Measurements from ENCODE around the gene ZNF516.

ZNF516 gene

DNA sequence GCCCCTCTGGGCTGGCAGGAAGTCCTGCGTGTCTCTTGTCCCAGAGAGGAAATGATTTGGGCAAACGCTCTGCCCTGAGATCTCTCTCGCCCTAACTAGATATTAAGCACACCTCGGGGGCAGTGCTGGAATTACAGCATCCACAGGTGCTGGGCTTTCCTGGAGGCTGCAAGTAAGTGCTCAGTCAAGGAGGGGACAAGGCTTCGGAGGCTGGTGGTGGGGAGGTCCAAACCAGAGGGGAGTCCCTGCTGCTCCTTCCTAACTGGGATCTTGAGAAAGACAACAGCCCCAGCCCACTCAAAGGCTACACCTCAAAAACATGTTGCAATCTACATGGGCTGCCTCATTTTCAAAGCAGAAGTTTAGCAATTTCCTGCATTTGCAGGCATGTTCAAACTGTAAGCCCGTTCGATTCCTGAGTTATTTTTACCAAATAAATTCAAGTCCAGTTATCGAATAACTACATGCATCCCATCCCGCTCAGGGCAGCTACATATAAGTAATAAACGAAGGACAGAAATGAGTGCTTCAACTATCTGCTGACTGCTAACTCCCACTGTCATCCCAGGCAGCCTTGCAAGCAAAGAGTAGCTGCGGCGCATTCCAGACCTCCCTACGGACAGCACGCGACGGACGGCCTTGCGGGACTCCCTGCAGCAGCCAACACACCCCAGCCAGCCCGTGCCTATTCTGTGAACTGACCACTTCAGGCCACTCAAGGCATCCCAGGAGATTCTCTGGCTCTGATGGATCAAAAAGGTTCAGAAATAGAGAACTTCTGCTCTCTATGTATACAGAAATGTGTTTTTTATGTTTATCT lies 27.5 kb downstream of the ZNF516 start:
- no peak overlapping the region for H2AFZ ChIP-seq (ENCODE audit: low read depth, low read length)
- no peak overlapping the region for H3K4me3 ChIP-seq (ENCODE audit: low read length)
- peaks cover 19% of the 10 kb centered on the region for H3K36me3 ChIP-seq (ENCODE audit: insufficient read depth, low read length)
- H3K9me3 ChIP-seq (ENCODE audit: low read length): peaks cover 12% of the 10 kb centered on the region
- H3K27me3 ChIP-seq (ENCODE audit: insufficient read depth, low read length): no peaks in the 10 kb centered on the region
- H3K4me1 ChIP-seq (ENCODE audit: insufficient read depth, low read length): no peaks in the 10 kb centered on the region

DNA sequence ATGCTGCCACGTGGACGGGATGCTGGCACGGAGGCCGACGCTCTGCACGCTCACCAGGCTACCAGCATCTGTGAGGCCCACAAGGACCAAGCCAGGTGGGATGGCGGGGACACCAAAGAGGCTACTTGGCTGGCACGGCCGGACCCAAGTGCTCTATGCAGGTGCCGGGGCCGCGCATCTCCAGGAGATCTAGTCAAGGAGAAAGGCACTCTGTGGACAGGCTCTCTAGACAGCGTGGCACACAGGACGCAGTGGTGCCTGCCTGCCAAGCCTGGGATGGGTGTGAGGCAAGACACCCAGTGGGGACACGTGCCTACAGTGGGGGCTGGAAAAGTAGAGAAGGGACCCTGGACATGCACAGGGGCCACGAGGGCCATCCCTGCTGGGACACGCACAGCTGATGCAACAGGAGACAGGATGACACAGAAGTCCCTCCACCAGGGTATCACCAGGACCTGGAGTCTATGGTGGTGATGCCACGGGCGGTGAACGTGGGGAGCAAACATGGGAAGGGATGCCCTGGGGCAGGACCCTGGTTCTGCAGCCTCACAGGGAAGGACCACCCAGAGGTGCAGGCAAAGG lies 28.5 kb downstream of the ZNF516 start:
- H3K4me1 ChIP-seq (ENCODE audit: insufficient read depth, low read length): no peaks in the 10 kb centered on the region
- H3K27me3 ChIP-seq (ENCODE audit: insufficient read depth, low read length): no peaks in the 10 kb centered on the region
- H3K9me3 ChIP-seq (ENCODE audit: low read length): peaks cover 10% of the 10 kb centered on the region
- peaks cover 25% of the 10 kb centered on the region for H3K36me3 ChIP-seq (ENCODE audit: insufficient read depth, low read length)
- no peak overlapping the region for H3K4me3 ChIP-seq (ENCODE audit: low read length)
- no peak overlapping the region for H2AFZ ChIP-seq (ENCODE audit: low read depth, low read length)

DNA sequence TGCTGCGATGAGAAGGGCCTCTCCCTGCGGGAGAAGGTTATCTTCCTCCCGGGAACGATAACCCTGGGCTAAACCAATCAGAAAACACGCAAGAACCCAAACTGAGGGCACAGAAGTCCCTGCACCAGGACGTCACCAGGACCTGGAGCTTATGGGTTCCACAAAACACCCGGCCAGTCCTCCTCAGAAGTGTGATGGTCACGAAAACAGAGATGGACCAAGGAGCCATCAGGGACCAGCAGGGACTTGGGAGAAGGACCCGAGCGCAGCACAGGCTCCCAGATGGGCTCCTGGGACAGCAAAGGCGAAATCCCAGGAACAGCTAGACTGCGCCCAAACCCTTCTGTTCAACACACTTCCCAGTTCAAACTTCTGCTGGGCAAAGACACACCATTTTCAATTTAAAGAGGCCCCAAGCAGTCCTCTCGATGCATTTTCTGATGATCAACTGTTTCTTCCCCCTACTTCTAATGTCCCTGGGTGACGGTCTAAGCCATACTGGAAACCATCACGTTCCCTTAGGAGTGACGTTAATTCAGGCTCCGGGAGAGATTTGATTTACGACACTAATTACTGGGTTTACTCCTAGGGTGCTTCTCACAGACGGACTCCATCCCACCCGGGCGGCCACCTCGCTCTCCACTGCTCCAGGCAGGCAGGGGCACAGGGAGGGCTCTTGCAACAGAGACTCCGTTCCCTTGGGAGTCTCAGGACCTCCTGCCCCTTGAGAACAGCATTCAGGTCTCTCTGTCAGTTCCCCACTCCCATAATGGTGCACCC lies 29.2 kb downstream of the ZNF516 start:
- Histone ChIP-seq H3K36me3 (ENCODE audit: insufficient read depth, low read length) (peaks cover 30% of the 10 kb centered on the region), H3K4me1 (ENCODE audit: insufficient read depth, low read length) (no peaks in the 10 kb centered on the region), H3K4me3 (ENCODE audit: low read length) (no peak overlapping the region), H3K27me3 (ENCODE audit: insufficient read depth, low read length) (no peaks in the 10 kb centered on the region), H2AFZ (ENCODE audit: low read depth, low read length) (no peak overlapping the region), H3K9me3 (ENCODE audit: low read length) (peaks cover 10% of the 10 kb centered on the region)

DNA sequence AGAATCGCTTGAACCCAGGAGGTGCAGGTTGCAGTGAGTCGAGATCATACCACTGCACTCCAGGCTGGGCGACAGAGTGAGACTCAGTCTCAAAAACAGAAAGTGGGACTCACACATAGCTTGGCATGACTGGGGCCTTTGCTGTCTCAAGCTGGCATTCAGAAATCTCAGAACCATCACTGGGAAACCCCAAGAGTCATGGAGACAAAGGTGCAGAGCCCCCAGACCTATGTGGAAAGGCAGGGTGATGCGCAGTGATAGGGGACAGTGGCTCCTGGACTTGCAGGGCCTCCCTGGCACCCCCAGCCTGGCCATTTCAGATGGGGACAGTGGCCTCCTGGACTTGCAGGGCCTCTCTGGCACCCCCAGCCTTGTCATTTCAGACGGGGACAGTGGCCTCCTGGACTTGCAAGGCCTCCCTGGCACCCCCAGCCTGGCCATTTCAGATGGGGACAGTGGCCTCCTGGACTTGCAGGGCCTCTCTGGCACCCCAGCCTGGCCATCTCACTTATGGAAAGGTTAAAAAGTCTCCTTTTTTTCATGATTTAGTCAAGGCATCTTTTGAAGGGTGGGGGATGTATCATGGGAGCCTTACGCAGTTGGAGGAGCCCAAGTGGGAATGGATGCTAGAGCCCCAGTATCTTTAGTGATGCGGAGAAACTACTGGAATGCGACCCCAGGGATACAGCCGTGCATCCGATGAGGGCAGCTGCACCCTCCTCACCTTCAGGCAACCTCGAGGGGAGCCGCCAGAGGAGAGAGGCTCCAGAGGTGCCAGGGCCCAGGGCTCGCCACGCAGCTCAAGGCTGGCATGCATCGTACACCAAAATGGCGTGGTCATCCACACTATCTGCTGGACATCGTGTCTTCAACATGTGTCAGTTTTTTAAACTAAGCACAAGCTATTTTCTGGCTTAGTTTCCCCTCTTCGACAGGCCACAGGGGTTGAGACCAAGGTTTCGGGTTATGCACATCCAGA lies 30.5 kb downstream of the ZNF516 start:
- peaks cover 10% of the 10 kb centered on the region for H3K9me3 ChIP-seq (ENCODE audit: low read length)
- peaks cover 36% of the 10 kb centered on the region for H3K36me3 ChIP-seq (ENCODE audit: insufficient read depth, low read length)

DNA sequence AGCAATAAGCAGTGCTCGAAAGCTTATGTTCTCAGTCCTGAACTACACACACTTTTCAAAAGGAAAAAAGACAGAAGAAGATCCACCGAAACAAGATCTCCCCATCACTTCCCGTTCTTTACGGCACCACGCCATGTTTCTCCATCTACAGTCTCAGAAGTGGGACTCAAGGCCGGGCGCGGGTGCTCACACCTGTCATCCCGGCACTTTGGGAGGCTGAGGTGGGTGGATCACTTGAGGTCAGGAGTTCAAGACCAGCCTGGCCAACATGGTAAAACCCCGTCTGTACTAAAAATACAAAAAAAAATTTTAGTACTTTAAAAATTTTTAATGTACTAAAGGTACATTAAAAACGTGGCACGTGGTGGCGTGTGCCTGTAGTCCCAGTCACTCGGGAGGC lies 31.2 kb downstream of the ZNF516 start:
- peaks cover 43% of the 10 kb centered on the region for H3K36me3 ChIP-seq (ENCODE audit: insufficient read depth, low read length)
- peaks cover 10% of the 10 kb centered on the region for H3K9me3 ChIP-seq (ENCODE audit: low read length)
- no peaks in the 10 kb centered on the region for H3K27me3 ChIP-seq (ENCODE audit: insufficient read depth, low read length)
- no peak overlapping the region for H3K4me3 ChIP-seq (ENCODE audit: low read length)
- no peak overlapping the region for H2AFZ ChIP-seq (ENCODE audit: low read depth, low read length)
- H3K4me1 ChIP-seq (ENCODE audit: insufficient read depth, low read length): no peaks in the 10 kb centered on the region

More for the DNA sequence above, 30.5 kb downstream of the ZNF516 start:
- H3K27me3 ChIP-seq (ENCODE audit: insufficient read depth, low read length): no peaks in the 10 kb centered on the region
- no peak overlapping the region for H2AFZ ChIP-seq (ENCODE audit: low read depth, low read length)
- H3K4me1 ChIP-seq (ENCODE audit: insufficient read depth, low read length): no peaks in the 10 kb centered on the region
- H3K4me3 ChIP-seq (ENCODE audit: low read length): no peak overlapping the region

DNA sequence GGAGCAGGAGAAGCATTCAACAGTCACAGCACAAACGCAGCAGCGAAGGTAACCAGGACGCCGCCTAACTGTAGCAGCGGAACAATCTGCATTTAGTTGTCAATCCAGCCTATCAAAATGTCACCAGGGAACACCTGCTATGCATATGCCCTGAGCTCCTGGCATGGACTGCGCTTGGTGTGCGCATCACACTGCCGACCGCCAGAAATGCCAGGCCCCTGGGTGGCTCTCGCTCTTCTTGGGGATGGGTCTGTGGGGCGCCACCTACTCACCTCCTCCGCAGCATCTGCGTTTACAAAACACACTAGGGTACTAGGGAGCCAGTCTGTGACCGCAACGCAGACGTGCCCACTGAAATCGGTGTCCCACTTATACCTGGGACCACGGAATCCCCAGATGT lies 31.7 kb downstream of the ZNF516 start:
- Histone ChIP-seq H3K9me3 (ENCODE audit: low read length) (peaks cover 10% of the 10 kb centered on the region), H3K36me3 (ENCODE audit: insufficient read depth, low read length) (peaks cover 48% of the 10 kb centered on the region), H2AFZ (ENCODE audit: low read depth, low read length) (no peak overlapping the region)

DNA sequence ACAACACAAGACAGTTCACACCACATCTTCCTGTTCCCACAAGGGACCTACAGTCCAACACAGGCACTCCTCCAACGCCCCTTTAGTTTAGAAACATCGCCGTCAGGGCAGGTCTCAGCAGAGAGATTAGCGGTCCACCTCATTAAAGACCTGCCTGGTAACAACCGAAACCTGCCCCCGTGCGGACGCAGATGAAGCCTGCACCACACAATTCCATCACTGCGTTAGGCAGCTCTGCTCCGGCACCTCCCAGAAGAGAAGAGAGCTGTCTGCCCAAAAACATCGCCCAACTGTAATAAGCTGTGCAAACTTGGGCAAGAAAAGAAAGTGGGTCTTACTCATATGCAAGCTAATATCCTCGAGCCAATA lies 32.7 kb downstream of the ZNF516 start:
- Histone ChIP-seq H3K27me3 (ENCODE audit: insufficient read depth, low read length) (no peaks in the 10 kb centered on the region), H3K9me3 (ENCODE audit: low read length) (peaks cover 10% of the 10 kb centered on the region), H3K4me1 (ENCODE audit: insufficient read depth, low read length) (no peaks in the 10 kb centered on the region), H3K4me3 (ENCODE audit: low read length) (no peak overlapping the region), H2AFZ (ENCODE audit: low read depth, low read length) (no peak overlapping the region), H3K36me3 (ENCODE audit: insufficient read depth, low read length) (peaks cover 46% of the 10 kb centered on the region)

More for the DNA sequence above, 31.7 kb downstream of the ZNF516 start:
- Histone ChIP-seq H3K4me3 (ENCODE audit: low read length) (no peak overlapping the region), H3K4me1 (ENCODE audit: insufficient read depth, low read length) (no peaks in the 10 kb centered on the region), H3K27me3 (ENCODE audit: insufficient read depth, low read length) (no peaks in the 10 kb centered on the region)

DNA sequence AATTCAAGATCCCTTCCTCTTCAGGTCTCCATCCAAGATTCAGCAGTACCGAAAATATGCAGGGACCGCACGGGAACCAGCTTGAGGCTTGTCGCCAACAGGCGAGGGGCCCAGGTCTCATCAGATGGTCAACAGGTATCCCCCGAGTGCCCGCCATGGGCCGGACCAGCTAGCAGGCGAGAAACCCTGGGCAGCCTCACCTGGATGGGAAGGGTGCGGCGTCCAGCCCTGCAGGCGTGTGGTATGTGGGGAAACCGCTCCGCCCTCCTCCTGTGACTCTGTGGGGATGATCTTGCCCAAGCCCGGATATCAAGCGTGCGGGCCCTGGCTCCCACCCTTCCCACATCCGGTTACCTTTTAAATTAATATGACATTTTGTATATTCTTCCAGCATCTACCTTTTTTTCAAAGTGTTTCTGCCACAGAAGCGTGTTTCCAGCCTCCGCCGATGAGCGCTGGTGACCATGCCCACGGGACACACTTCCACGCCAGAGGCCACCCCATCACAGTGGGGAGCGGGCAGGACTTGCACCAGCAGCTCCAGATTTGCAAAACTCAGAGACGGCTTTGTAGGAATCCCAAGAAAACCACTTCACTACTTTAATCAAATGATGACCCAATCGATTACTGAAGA lies 33.2 kb downstream of the ZNF516 start:
- H3K4me3 ChIP-seq (ENCODE audit: low read length): no peak overlapping the region
- no peak overlapping the region for H2AFZ ChIP-seq (ENCODE audit: low read depth, low read length)
- H3K36me3 ChIP-seq (ENCODE audit: insufficient read depth, low read length): peaks cover 46% of the 10 kb centered on the region
- H3K27me3 ChIP-seq (ENCODE audit: insufficient read depth, low read length): no peaks in the 10 kb centered on the region
- H3K9me3 ChIP-seq (ENCODE audit: low read length): peaks cover 10% of the 10 kb centered on the region
- H3K4me1 ChIP-seq (ENCODE audit: insufficient read depth, low read length): no peaks in the 10 kb centered on the region

DNA sequence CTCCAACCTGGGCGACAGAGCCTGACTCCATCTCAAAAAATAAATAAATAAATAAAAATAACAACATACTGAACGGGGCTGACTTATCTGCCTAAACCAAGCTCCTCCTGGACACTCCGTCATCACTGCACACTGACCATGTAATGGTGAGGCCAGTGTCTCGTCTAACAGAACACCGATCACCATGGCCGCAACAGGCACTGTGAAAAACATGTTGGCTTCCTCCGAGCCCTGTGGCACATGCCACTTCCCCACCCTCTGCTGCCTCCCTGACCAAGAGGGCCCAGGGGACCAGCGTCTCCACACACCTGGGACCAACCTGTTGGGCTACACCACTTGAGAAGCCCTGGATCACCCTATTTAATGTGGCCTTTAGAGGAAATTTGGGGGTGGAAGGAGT lies 33.9 kb downstream of the ZNF516 start:
- H3K27me3 ChIP-seq (ENCODE audit: insufficient read depth, low read length): no peaks in the 10 kb centered on the region
- H3K4me1 ChIP-seq (ENCODE audit: insufficient read depth, low read length): peaks cover 2% of the 10 kb centered on the region
- H3K36me3 ChIP-seq (ENCODE audit: insufficient read depth, low read length): peaks cover 40% of the 10 kb centered on the region
- H2AFZ ChIP-seq (ENCODE audit: low read depth, low read length): no peak overlapping the region
- H3K4me3 ChIP-seq (ENCODE audit: low read length): no peak overlapping the region
- H3K9me3 ChIP-seq (ENCODE audit: low read length): peaks cover 6% of the 10 kb centered on the region

DNA sequence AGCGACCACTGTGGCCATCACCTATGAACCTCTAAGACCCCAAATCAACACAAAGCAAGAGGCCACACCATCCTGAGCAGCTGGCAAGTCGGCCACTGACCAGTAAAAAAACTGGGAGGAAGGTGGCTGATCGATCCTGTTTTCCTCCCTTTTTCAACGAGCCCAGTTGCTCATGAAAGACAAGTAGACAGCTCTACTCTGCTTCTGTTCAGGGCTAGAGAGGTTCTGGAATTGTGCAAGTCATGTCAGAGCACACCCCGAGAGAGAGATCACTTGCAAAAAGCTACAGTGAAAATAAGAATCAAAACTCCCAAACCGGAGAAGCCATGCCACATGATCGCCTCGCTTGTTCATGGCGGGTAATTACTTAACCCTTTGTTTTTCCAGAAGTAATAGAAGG lies 34.6 kb downstream of the ZNF516 start:
- no peaks in the 10 kb centered on the region for H3K27me3 ChIP-seq (ENCODE audit: insufficient read depth, low read length)
- H3K36me3 ChIP-seq (ENCODE audit: insufficient read depth, low read length): peaks cover 40% of the 10 kb centered on the region
- H3K4me3 ChIP-seq (ENCODE audit: low read length): no peak overlapping the region
- H2AFZ ChIP-seq (ENCODE audit: low read depth, low read length): no peak overlapping the region
- H3K9me3 ChIP-seq (ENCODE audit: low read length): peaks cover 1% of the 10 kb centered on the region
- peaks cover 8% of the 10 kb centered on the region for H3K4me1 ChIP-seq (ENCODE audit: insufficient read depth, low read length)

DNA sequence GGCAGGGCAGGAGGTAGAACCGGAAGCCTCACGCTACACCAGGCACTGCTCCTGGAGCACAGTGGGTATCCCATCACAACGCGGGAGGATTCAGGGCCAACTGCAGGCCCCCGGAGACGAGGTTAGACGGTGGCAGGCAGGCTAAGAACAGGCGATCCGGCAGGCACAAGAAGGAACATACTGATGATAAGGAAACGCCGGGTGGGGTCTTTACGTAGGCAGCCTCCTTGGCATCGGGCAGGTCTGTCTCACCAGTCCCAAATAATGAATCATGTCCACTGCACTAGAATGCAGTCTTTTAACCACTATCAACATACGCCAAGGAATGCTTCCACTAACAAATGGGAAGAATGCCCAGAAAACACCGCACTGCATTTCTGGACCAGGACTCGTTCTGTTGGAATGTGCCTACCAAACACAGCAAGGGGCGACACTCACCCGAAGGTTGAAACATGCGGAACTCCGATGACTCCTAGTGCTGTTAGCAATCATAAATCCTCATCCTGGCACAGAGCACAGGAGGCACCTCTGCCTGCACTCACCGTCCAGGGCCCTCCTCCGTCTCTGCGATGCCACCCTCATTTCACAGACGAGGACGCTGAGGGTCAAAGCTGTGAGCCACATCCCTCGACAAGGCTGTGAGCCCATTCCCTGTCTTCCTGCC lies 35.2 kb downstream of the ZNF516 start:
- Histone ChIP-seq H3K36me3 (ENCODE audit: insufficient read depth, low read length) (peaks cover 40% of the 10 kb centered on the region), H2AFZ (ENCODE audit: low read depth, low read length) (no peak overlapping the region), H3K27me3 (ENCODE audit: insufficient read depth, low read length) (no peaks in the 10 kb centered on the region)

DNA sequence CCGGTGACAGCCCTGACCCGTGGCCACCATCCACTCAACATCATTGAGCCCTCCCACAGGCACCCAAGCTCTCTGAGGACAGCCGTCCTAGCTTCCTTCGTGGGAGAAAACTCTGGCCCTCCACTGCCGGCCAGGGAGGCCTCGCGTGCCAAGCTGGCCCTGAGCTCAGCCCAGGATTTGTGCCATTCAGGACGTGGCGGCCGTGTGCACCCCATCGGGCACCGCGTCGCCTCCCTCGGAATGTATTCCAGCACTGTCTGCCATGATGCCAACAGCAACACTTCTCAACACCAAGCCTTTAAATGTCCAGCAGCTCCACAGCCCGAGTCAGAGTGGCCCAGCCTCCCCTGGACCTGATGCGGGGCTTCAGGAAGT lies 35.7 kb downstream of the ZNF516 start:
- Histone ChIP-seq H3K4me3 (ENCODE audit: low read length) (no peak overlapping the region), H3K36me3 (ENCODE audit: insufficient read depth, low read length) (peaks cover 40% of the 10 kb centered on the region), H3K9me3 (ENCODE audit: low read length) (peaks cover 1% of the 10 kb centered on the region), H2AFZ (ENCODE audit: low read depth, low read length) (no peak overlapping the region), H3K27me3 (ENCODE audit: insufficient read depth, low read length) (no peaks in the 10 kb centered on the region), H3K4me1 (ENCODE audit: insufficient read depth, low read length) (peaks cover 20% of the 10 kb centered on the region)

More for the DNA sequence above, 35.2 kb downstream of the ZNF516 start:
- H3K4me3 ChIP-seq (ENCODE audit: low read length): no peak overlapping the region
- H3K4me1 ChIP-seq (ENCODE audit: insufficient read depth, low read length): peaks cover 15% of the 10 kb centered on the region
- H3K9me3 ChIP-seq (ENCODE audit: low read length): peaks cover 1% of the 10 kb centered on the region
